Measurements from ENCODE around the gene RAPGEF5. TPM values are rescaled to one million over a fixed set of nuclear protein-coding genes. Genes with fewer than 3 reads are reported as not detected.

The RAPGEF5 gene
- total RNA-seq, 1 donor from 2014 or later, result 2.3 TPM

- no peak for DNase-seq (ENCODE audit: low read depth)
Measured at GRCh38 chr7:22152690-22153089, 204.3 kb downstream of the RAPGEF5 start.

GRCh38 chr7:22151901-22152300, 205.1 kb downstream of the RAPGEF5 start:
- DNase-seq (ENCODE audit: low read depth), result no peak

GRCh38 chr7:22150221-22150620, 206.7 kb downstream of the RAPGEF5 start:
- no peak for DNase-seq (ENCODE audit: low read depth)

GRCh38 chr7:22147868-22148267, 209.1 kb downstream of the RAPGEF5 start:
- no peak for DNase-seq (ENCODE audit: low read depth)

GRCh38 chr7:22146961-22147512, 209.9 kb downstream of the RAPGEF5 start:
- DNase-seq (ENCODE audit: low read depth), result peak; percentile 8

GRCh38 chr7:22144950-22145349, 212.0 kb downstream of the RAPGEF5 start:
- no peak for DNase-seq (ENCODE audit: low read depth)

GRCh38 chr7:22143491-22143890, 213.5 kb downstream of the RAPGEF5 start:
- peak; percentile 27 for DNase-seq (ENCODE audit: low read depth)

- no peak for DNase-seq (ENCODE audit: low read depth)
Measured at GRCh38 chr7:22142572-22142971, 214.4 kb downstream of the RAPGEF5 start.

- no peak for DNase-seq (ENCODE audit: low read depth)
Measured at GRCh38 chr7:22141355-22141754, 215.6 kb downstream of the RAPGEF5 start.

GRCh38 chr7:22140578-22140977, 216.4 kb downstream of the RAPGEF5 start:
- peak; percentile 15 for DNase-seq (ENCODE audit: low read depth)

GRCh38 chr7:22138886-22139285, 218.1 kb downstream of the RAPGEF5 start:
- DNase-seq (ENCODE audit: low read depth), result no peak

GRCh38 chr7:22138106-22138505, 218.8 kb downstream of the RAPGEF5 start:
- DNase-seq (ENCODE audit: low read depth), result no peak

GRCh38 chr7:22137466-22137865, 219.5 kb downstream of the RAPGEF5 start:
- peak; percentile 22 for DNase-seq (ENCODE audit: low read depth)

- DNase-seq (ENCODE audit: low read depth), result peak; percentile 57
Measured at GRCh38 chr7:22137026-22137425, 219.9 kb downstream of the RAPGEF5 start.

GRCh38 chr7:22129819-22130580, 227.0 kb downstream of the RAPGEF5 start:
- DNase-seq (ENCODE audit: low read depth), result no peak

- DNase-seq (ENCODE audit: low read depth), result no peak
Measured at GRCh38 chr7:22129166-22129565, 227.8 kb downstream of the RAPGEF5 start.

GRCh38 chr7:22128528-22128920, 228.4 kb downstream of the RAPGEF5 start:
- DNase-seq (ENCODE audit: low read depth), result no peak

- no peak for DNase-seq (ENCODE audit: low read depth)
Measured at GRCh38 chr7:22127835-22128527, 229.0 kb downstream of the RAPGEF5 start.

- no peak for DNase-seq (ENCODE audit: low read depth)
Measured at GRCh38 chr7:22125436-22125835, 231.5 kb downstream of the RAPGEF5 start.

- no peak for DNase-seq (ENCODE audit: low read depth)
Measured at GRCh38 chr7:22124941-22125340, 232.0 kb downstream of the RAPGEF5 start.

GRCh38 chr7:22123139-22123538, 233.8 kb downstream of the RAPGEF5 start:
- no peak for DNase-seq (ENCODE audit: low read depth)

GRCh38 chr7:22121702-22122474, 235.1 kb downstream of the RAPGEF5 start:
- no peak for DNase-seq (ENCODE audit: low read depth)
